Activated CD4-positive, alpha-beta T cell treated with anti-CD3 and anti-CD28 coated beads for 1 hour (primary cell): ENCODE measurements around the gene PCSK2.
"Not testable (repeated sequence)": the region's sequence is repeated elsewhere in the genome, so short reads cannot be mapped to it uniquely, and the experiment has no call there.

ENCODE experiments used
- DNase-seq: peaks from one replicate; pipeline ENCODE4 v3.0.0-alpha.2; 2020

Gene PCSK2, protein sequence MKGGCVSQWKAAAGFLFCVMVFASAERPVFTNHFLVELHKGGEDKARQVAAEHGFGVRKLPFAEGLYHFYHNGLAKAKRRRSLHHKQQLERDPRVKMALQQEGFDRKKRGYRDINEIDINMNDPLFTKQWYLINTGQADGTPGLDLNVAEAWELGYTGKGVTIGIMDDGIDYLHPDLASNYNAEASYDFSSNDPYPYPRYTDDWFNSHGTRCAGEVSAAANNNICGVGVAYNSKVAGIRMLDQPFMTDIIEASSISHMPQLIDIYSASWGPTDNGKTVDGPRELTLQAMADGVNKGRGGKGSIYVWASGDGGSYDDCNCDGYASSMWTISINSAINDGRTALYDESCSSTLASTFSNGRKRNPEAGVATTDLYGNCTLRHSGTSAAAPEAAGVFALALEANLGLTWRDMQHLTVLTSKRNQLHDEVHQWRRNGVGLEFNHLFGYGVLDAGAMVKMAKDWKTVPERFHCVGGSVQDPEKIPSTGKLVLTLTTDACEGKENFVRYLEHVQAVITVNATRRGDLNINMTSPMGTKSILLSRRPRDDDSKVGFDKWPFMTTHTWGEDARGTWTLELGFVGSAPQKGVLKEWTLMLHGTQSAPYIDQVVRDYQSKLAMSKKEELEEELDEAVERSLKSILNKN

DNA sequence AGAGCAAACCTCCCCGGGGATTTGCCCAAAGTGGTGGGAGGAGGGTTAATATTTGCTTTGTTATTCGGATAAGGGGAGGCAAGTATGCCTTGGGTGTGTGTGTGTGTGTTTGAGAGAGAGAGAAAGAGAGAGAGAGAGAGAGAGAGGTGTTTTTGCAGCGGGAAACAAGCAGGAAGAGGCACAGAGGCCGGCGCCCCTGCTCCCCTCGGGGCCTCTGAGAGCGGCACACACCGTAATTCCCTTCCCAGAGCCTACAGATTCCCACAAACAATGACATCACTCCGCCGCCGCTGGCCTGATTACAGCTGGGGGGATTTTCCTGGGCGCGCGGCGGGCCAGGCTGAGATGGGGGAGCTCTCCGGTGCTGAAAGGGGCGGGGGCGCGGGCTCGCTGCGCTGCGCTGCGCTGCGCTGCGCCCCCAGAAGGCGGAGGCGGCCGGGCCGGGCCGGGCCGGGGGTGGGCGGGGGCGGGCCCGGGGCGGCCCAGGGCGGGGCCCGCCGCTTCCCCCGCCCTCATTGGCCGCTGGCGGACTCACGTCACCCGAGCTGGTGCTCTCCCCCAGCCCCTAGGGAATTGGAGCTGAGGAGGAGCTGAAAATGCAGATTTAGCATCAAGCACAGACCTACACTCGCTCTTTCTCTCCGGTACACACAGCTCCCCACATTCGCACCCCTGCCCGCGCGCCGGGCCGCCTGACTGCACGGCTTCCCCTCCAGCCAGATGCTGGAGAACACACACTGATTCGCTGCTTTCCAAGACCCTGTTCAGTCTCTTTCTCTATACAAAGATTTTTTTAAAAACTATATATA is at the start of gene PCSK2:
PCSK2 (plus strand) TSS at position 631 of the 809 bp plus-strand sequence. CDS start 266 bp downstream, outside the sequence.
- DNase-seq: no peak

GRCh38 chr20:17177341-17177740 is 49.5 kb upstream of the PCSK2 start:
- DNase-seq: no peak

- no peak for DNase-seq
These were observed 47.0 kb upstream of the PCSK2 start for GRCh38 chr20:17179840-17180239.

GRCh38 chr20:17189976-17190695 is 36.7 kb upstream of the PCSK2 start:
- no peak for DNase-seq

DNA sequence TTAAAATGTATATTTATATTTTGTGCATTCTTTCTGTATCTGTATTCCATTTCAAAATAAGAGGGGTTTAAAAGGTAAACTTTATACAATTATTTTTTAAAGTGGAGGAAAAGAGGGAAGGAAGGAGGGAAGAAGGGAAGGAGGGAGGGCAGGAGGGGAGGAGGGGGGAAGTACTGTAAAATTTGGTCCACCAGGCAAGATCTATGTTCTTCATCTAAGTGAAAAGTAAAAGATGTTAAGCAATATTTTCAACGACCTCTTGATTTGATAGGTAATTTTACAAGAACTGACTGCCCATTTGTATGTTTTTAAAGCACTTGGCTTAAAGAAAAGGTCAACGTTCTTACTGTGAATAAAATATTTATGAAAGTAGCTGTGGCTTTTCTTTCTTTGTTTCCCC is 29.8 kb upstream of the PCSK2 start:
- DNase-seq: no peak

GRCh38 chr20:17202030-17202429 is 24.8 kb upstream of the PCSK2 start:
- DNase-seq: no peak

DNA sequence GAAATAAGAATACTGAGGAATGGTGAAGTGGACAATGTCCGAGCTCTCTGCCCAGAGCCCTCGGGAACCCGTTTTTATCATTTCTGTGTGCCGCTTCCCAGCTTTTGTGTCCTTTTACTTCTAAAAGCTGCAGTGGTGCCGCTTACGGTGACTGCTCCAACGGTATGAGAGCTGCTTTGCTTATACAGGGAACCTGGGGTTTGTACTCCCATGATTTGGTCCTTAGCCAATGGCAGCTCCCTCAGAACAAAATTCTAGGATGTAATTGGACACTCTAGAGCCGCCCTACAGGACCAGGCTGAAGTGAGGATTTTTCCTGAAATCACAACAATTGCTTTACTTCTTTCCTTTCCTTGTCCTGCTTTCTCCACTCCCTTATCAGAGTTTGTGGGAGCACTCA is 24.2 kb upstream of the PCSK2 start:
- DNase-seq: no peak

DNA sequence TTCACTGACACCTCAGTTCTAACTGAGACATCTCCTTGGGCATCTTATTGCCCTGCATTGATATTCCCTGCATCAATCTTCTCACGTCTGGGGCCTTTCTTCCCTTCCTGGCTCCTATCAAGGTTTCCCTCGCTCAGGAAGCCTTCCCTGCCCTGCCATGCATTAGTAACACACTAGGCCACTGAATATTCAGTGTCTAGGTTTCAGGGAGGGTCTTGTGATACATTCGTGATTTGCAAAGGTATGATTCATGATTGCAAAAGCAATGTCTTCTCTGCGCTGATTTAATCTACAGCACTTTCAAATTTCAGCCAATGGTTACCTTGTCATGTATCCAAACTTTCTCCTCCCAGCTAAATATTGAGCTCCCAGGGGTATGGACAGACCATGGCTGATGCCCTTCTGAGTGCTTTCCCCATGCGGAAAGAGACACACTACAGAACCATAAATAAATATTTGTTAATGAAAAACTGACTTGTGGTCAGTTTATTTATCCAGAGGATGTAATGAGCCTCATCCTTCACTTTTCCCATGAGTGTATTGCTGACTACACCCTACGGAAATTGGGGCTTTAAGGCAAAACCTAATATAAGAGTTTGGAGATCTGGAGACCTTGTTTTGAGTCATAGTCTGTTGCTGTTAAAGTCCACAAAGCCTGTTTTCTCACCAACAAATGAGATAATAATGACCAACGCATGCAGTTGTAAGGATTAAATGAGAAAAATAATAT is 21.6 kb upstream of the PCSK2 start:
- DNase-seq: no peak

GRCh38 chr20:17210387-17210786 is 16.5 kb upstream of the PCSK2 start:
- no peak for DNase-seq

GRCh38 chr20:17210983-17211382 is 15.9 kb upstream of the PCSK2 start:
- no peak for DNase-seq

GRCh38 chr20:17215167-17215566 is 11.7 kb upstream of the PCSK2 start:
- DNase-seq: no peak

DNA sequence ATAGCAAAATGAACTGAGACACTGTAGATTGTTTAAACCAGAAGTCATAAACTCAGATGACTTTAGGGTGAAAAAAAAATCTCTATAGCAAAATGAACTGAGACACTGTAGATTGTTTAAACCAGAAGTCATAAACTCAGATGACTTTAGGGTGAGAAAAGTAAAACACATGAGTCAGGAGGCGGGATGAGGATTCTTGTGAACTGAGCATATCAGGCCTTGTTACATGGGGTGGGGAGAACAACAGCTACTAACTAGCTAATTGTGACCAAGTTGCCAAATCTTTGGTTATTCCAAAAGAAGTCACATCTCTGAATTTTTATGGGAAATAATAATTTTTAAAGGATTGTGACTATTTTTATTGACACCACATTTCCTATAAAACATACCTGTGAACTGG is 7.0 kb upstream of the PCSK2 start:
- not testable (repeated sequence) for DNase-seq

GRCh38 chr20:17223553-17223952 is 3.3 kb upstream of the PCSK2 start:
- no peak for DNase-seq

DNA sequence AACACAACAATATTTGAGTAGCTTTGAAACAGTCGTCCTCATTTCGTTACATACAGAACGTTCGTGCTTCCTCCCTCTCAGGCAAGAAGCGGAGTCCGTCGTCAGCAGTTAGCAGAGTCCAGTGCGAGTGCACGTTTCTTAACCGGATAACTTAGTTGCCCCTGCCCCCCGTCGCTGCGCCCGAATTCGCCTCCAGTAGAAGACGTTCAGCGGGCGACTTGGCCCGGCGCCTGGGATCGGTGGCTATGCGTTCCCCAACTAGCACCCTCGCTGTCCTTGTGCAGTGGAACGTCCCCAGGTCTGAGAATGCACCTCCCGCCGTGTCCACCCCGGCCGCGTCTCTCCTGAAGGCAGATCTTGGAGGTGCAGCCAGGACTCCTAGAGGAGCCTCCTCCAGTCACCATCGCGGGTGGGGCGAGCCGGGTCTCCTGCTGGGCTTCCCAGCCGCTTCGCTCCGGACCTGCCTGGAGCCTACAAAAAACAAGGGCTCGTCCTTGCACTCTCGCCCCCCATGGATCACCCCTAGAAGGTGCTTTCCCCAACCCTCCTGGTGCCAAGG is 910 bp upstream of the PCSK2 start:
- no peak for DNase-seq

- DNase-seq: no peak
These were observed 357 bp downstream of the PCSK2 start for GRCh38 chr20:17227219-17227575.

- no peak for DNase-seq
These were observed 1.1 kb downstream of the PCSK2 start for GRCh38 chr20:17227669-17228623.

DNA sequence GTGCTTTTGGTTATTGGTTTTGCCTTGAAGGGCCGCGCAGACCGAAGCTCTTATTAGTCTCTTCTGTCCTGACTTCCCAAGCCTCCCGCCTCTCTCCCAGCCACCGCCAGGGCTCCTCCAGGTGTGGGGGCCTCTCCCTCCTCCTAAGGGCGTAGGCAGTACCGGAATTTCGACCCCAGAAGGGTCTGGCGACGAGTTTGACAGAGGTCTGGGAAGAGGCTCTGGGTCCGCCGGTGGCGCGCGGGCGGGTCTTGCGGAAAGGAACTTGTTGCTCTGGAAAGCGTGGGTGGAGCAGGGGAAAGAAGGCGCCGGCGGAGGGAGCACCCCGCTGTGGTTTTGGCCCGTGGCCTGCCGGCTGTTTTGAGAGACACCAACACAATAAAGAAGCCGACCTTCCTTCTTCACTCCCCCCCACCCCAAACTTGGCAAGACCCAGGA is 1.8 kb downstream of the PCSK2 start:
- DNase-seq: no peak

- no peak for DNase-seq
These were observed 2.4 kb downstream of the PCSK2 start for GRCh38 chr20:17229256-17229655.

- DNase-seq: no peak
These were observed 6.8 kb downstream of the PCSK2 start for GRCh38 chr20:17233626-17234025.

- DNase-seq: no peak
These were observed 9.9 kb downstream of the PCSK2 start for GRCh38 chr20:17236766-17237165.

GRCh38 chr20:17248224-17248623 is 21.4 kb downstream of the PCSK2 start:
- no peak for DNase-seq
